ENCODE data around the gene GRIP1.

The GRIP1 gene

DNA sequence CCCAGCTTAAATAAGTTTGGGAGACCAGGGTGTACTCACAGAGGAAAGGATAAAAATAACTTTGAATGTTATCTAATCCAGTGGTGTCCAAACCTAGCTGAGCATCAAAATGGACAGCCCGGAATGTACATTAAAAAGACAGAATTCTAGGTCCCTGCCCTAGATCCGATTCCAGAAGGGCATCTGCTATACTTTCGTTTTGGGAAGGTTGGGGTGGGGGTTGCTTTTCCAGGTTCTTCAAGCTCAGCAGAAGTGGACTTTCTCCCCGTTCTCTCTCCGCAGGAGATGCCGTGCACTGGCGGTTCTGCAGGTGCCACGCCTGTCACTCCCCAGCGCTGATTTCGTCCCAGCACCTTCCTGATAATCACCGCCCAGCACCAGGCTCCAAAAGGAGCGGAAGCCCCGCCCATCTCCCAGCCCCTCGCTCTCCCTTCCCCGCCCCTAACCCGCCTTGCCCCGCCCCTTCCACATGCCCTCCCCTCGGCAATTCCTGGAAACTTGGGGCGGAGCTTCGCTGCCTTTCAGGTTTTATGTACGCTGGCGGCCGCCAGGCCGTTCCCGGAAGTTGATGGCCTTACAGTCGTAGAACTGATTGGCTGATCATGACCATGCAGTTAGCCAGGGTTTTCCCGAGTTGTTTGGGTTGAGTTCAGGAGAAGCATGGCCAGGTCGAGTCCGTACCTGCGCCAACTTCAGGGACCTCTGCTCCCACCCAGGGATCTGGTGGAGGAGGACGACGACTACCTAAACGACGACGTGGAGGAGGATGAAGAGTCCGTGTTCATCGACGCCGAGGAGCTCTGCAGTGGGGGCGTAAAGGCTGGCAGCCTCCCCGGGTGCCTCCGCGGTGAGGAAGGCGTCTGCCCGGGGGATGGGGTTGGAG is 376.7 kb downstream of the GRIP1 start, which contains the start of gene HELB:
Gene HELB (plus strand): TSS at position 550 of the 883 bp plus-strand sequence. CDS start 111 bp downstream, at position 661.
- DNase-seq (ENCODE audit: low read depth) = peak; percentile 98
- TF ChIP-seq, protein P1, sequence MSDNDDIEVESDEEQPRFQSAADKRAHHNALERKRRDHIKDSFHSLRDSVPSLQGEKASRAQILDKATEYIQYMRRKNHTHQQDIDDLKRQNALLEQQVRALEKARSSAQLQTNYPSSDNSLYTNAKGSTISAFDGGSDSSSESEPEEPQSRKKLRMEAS (IDR thresholded peaks at IDR 0.05; ENCODE audit: low read depth, low read length) = peak; percentile 53; the same call in 1 of the 2 replicates
- TF ChIP-seq POLR2A (IDR thresholded peaks at IDR 0.05; ENCODE audit: extremely low read depth, insufficient read length) = peak; percentile 80
- TF ChIP-seq, protein P2, sequence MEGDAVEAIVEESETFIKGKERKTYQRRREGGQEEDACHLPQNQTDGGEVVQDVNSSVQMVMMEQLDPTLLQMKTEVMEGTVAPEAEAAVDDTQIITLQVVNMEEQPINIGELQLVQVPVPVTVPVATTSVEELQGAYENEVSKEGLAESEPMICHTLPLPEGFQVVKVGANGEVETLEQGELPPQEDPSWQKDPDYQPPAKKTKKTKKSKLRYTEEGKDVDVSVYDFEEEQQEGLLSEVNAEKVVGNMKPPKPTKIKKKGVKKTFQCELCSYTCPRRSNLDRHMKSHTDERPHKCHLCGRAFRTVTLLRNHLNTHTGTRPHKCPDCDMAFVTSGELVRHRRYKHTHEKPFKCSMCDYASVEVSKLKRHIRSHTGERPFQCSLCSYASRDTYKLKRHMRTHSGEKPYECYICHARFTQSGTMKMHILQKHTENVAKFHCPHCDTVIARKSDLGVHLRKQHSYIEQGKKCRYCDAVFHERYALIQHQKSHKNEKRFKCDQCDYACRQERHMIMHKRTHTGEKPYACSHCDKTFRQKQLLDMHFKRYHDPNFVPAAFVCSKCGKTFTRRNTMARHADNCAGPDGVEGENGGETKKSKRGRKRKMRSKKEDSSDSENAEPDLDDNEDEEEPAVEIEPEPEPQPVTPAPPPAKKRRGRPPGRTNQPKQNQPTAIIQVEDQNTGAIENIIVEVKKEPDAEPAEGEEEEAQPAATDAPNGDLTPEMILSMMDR (IDR thresholded peaks at IDR 0.05; ENCODE audit: low read depth, low read length) = no peak
- TF ChIP-seq MYC (IDR thresholded peaks at IDR 0.05; ENCODE audit: low read depth, low read length) = peak; percentile 71
- H3K4me3 ChIP-seq (ENCODE audit: low read depth, low read length) = peak within 1 kb of the TSS; percentile 91

DNA sequence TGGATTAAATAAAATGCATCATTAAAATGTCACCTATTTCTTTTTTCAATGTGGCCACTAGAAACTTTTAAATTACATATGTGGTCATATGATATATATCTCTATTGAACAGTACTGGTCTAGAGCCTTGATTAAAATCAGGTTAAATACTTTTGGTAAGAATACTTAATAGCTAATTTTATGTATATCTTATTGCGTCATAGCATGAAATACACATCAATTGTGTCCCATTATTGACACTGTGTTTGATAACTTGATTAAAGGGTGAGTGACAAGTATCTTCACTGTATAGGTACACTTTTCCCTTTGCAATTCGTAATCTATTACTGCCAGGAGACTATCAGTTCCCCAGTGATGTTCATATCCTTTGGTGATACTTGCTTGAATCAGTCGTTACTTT is 381.0 kb downstream of the GRIP1 start:
- DNase-seq (ENCODE audit: low read depth) = no peak
- TF ChIP-seq, protein P1 (IDR thresholded peaks at IDR 0.05; ENCODE audit: low read depth, low read length) = no peak
- TF ChIP-seq POLR2A (IDR thresholded peaks at IDR 0.05; ENCODE audit: extremely low read depth, insufficient read length) = no peak
- TF ChIP-seq, protein P2 (IDR thresholded peaks at IDR 0.05; ENCODE audit: low read depth, low read length) = no peak
- no peak for TF ChIP-seq MYC (IDR thresholded peaks at IDR 0.05; ENCODE audit: low read depth, low read length)
- no peak overlapping the region for H3K4me3 ChIP-seq (ENCODE audit: low read depth, low read length)

Data from NB4 (cell line).